H9 (cell line): Measurements from ENCODE around the gene EDNRA. TPM values are rescaled to one million over a fixed set of nuclear protein-coding genes. Genes with fewer than 3 reads are reported as not detected.

Source experiments
- DNase-seq: peaks from one replicate; pipeline ENCODE4 v3.0.0-alpha.2; 2017
- H2AFZ ChIP-seq: one replicate; pipeline ENCODE4 v1.6.1; 2013; ENCODE audit warnings: mild to moderate bottlenecking, low read length, control low read depth, moderate library complexity
- H2AK5ac ChIP-seq: 2 replicates; pipeline ENCODE4 v1.6.1; 2013; ENCODE audit warnings: low read length, control low read depth, mixed read lengths; ENCODE audit not compliant: insufficient read length
- H2BK120ac ChIP-seq: one replicate; pipeline ENCODE4 v1.6.1; 2013; ENCODE audit warnings: low read depth, mild to moderate bottlenecking, low read length, control low read depth, inconsistent platforms; ENCODE audit not compliant: poor library complexity, severe bottlenecking
- H2BK12ac ChIP-seq: 2 replicates; pipeline ENCODE4 v1.6.1; 2013; ENCODE audit warnings: low read length, control low read depth, mixed read lengths, low read depth; ENCODE audit not compliant: insufficient read length
- H2BK15ac ChIP-seq: 2 replicates; pipeline ENCODE4 v1.6.1; 2013; ENCODE audit warnings: low read depth, low read length, control low read depth
- H2BK20ac ChIP-seq: one replicate; pipeline ENCODE4 v1.6.1; 2013; ENCODE audit warnings: low read depth, mild to moderate bottlenecking, low read length, control low read depth, inconsistent platforms; ENCODE audit not compliant: poor library complexity, severe bottlenecking
- H2BK5ac ChIP-seq: 2 replicates; pipeline ENCODE4 v1.6.1; 2013; ENCODE audit warnings: low read length, control low read depth, mixed read lengths; ENCODE audit not compliant: insufficient read length
- H3K14ac ChIP-seq: 2 replicates; pipeline ENCODE4 v1.6.1; 2013; ENCODE audit warnings: low read length, control low read depth; ENCODE audit not compliant: insufficient read depth
- H3K18ac ChIP-seq: 2 replicates; pipeline ENCODE4 v1.6.1; 2013; ENCODE audit warnings: low read depth, mild to moderate bottlenecking, mixed read lengths, low read length, control low read depth; ENCODE audit not compliant: insufficient read length
- H3K23ac ChIP-seq: 2 replicates; pipeline ENCODE4 v1.6.1; 2013; ENCODE audit warnings: low read length, control low read depth, mixed read lengths, low read depth; ENCODE audit not compliant: insufficient read length
- H3K23me2 ChIP-seq: 2 replicates; pipeline ENCODE4 v1.6.1; 2013; ENCODE audit warnings: low read depth, mild to moderate bottlenecking, mixed read lengths, low read length, control low read depth; ENCODE audit not compliant: insufficient read length, poor library complexity, severe bottlenecking
- H3K27ac ChIP-seq: 2 replicates; pipeline ENCODE4 v1.5.1; 2013; ENCODE audit warnings: low read length, control low read depth, mixed read lengths, low read depth; ENCODE audit not compliant: insufficient read length
- H3K27me3 ChIP-seq: 2 replicates; pipeline ENCODE4 v1.6.1; 2013; ENCODE audit warnings: low read length, control low read depth, inconsistent platforms; ENCODE audit not compliant: insufficient read depth
- H3K4ac ChIP-seq: 2 replicates; pipeline ENCODE4 v1.6.1; 2013; ENCODE audit warnings: low read depth, mild to moderate bottlenecking, control low read depth, inconsistent platforms, low read length, moderate library complexity
- H3K4me1 ChIP-seq: 2 replicates; pipeline ENCODE4 v1.6.1; 2013; ENCODE audit warnings: low read length, control low read depth, inconsistent platforms; ENCODE audit not compliant: insufficient read depth
- H3K4me2 ChIP-seq: 2 replicates; pipeline ENCODE4 v1.6.1; 2013; ENCODE audit warnings: low read length, control low read depth, mixed read lengths; ENCODE audit not compliant: insufficient read length, insufficient read depth
- H3K56ac ChIP-seq: 2 replicates; pipeline ENCODE4 v1.6.1; 2013; ENCODE audit warnings: low read depth, mild to moderate bottlenecking, mixed read lengths, low read length, control low read depth; ENCODE audit not compliant: insufficient read length
- H3K79me1 ChIP-seq: 2 replicates; pipeline ENCODE4 v1.6.1; 2013; ENCODE audit warnings: low read depth, mild to moderate bottlenecking, moderate library complexity, low read length, control low read depth, inconsistent platforms; ENCODE audit not compliant: insufficient read depth, poor library complexity, severe bottlenecking
- H3K79me2 ChIP-seq: 2 replicates; pipeline ENCODE4 v1.6.1; 2013; ENCODE audit warnings: low read length, control low read depth, inconsistent platforms; ENCODE audit not compliant: insufficient read depth
- H3K9ac ChIP-seq: 2 replicates; pipeline ENCODE4 v1.6.1; 2013; ENCODE audit warnings: low read length, control low read depth, mixed read lengths; ENCODE audit not compliant: insufficient read length; ENCODE audit errors: extremely low read depth
- H3K9me3 ChIP-seq: one replicate; pipeline ENCODE4 v1.6.1; 2013; ENCODE audit warnings: low read depth, low read length, inconsistent platforms; ENCODE audit not compliant: control insufficient read depth
- H3T11ph ChIP-seq: one replicate; pipeline ENCODE4 v1.6.1; 2013; ENCODE audit warnings: mild to moderate bottlenecking, low read length, control low read depth, inconsistent platforms
- H4K20me1 ChIP-seq: one replicate; pipeline ENCODE4 v1.6.1; 2013; ENCODE audit not compliant: control insufficient read depth, insufficient read length, insufficient read depth
- H4K5ac ChIP-seq: 2 replicates; pipeline ENCODE4 v1.6.1; 2013; ENCODE audit warnings: low read depth, mild to moderate bottlenecking, mixed read lengths, low read length, control low read depth; ENCODE audit not compliant: insufficient read length
- H4K8ac ChIP-seq: replicated peaks from 2 replicates; pipeline ENCODE4 v1.6.1; 2013; ENCODE audit warnings: low read length, control low read depth, mixed read lengths, low read depth; ENCODE audit not compliant: insufficient read length
- H4K91ac ChIP-seq: 2 replicates; pipeline ENCODE4 v1.6.1; 2013; ENCODE audit warnings: low read depth, mild to moderate bottlenecking, moderate library complexity, mixed read lengths, low read length, control low read depth; ENCODE audit not compliant: insufficient read length
- H3K27ac Mint-ChIP-seq, 3 experiments: 2 replicates in 2 of 3; 3 replicates in 1 of 3; pipeline ENCODE4 v1.8.0; 2020 to 2021; ENCODE audit warnings: mixed read lengths in 3 of 3, mild to moderate bottlenecking in 1 of 3, moderate library complexity in 1 of 3
- H3K27me3 Mint-ChIP-seq: 2 replicates; pipeline ENCODE4 v1.8.0; 2021; ENCODE audit warnings: low read depth, mild to moderate bottlenecking, moderate library complexity, mixed read lengths
- H3K36me3 Mint-ChIP-seq, 3 experiments: 2 replicates in 2 of 3; 3 replicates in 1 of 3; pipeline ENCODE4 v1.8.0; 2020 to 2021; ENCODE audit warnings: low read depth in 3 of 3, mixed read lengths in 3 of 3; ENCODE audit not compliant: insufficient read depth in 1 of 3
- H3K4me1 Mint-ChIP-seq, 2 experiments: 2 replicates each; pipeline ENCODE4 v1.8.0; 2020; ENCODE audit warnings: mixed read lengths in 2 of 2
- H3K4me3 Mint-ChIP-seq, 2 experiments: 2 replicates in 1 of 2; 3 replicates in 1 of 2; pipeline ENCODE4 v1.8.0; 2020 to 2021; ENCODE audit warnings: mild to moderate bottlenecking in 2 of 2, mixed read lengths in 2 of 2, moderate library complexity in 1 of 2
- H3K9me3 Mint-ChIP-seq, 2 experiments: 2 replicates in 1 of 2; 3 replicates in 1 of 2; pipeline ENCODE4 v1.8.0; 2020; ENCODE audit warnings: mild to moderate bottlenecking in 2 of 2, mixed read lengths in 2 of 2, moderate library complexity in 1 of 2
- CTCF ChIP-seq: fragments of 200-600 bp; sonication (generic); conservative IDR thresholded peaks from 3 replicates; pipeline ENCODE4 v1.8.0; 2021; ENCODE audit warnings: antibody characterized with exemption, mild to moderate bottlenecking
- WGBS: extraction: QIAGEN DNeasy Blood & Tissue Kit; methylation state at CpG from one replicate; pipeline ENCODE4 v1.1.7; 2013; ENCODE audit warnings: missing lambda C conversion rate, low lambda C conversion rate, mixed read lengths; ENCODE audit not compliant: insufficient read length; ENCODE audit errors: extremely low coverage; 5-methylcytosine and 5-hydroxymethylcytosine counted together
- total RNA-seq: library from RNA; stranded (reverse); gene quantifications from 2 replicates; pipeline ENCODE4 v1.2.1, GENCODE V29; 2021

The EDNRA gene
- total RNA-seq, 1 experiment from 2014 or later, result 1.6 TPM

DNA sequence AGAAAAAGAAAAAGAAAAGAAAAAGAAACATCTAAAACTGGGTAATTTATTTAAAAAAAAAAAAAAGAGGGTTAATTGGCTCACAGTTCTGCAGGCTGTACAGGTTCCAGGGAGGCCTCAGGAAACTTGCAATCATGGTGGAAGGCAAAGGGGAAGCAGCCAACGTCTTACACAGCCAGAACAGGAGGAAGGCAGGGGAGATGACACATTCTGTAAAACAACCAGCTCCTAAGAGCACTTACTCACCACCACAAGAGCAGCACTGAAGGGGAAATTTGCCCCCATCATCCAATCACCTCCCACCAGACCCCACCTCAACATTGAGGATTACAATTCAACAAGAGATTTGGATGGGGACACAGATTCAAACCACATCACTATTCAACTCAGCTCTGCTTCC lies 99.5 kb downstream of the EDNRA start:
- TF ChIP-seq CTCF, result no peak
- Histone ChIP-seq H3K4me1 (no peaks in the 10 kb centered on the region), H3K56ac (no peak overlapping the region), H2AK5ac (no peak overlapping the region), H2AFZ (no peak overlapping the region), H3K9me3 (no peaks in the 10 kb centered on the region), H3T11ph (no peak overlapping the region), H4K5ac (no peak overlapping the region), H2BK12ac (no peak overlapping the region), H3K18ac (no peak overlapping the region), H3K14ac (no peak overlapping the region), H3K9ac (no peak overlapping the region), H2BK5ac (no peak overlapping the region), H3K79me2 (no peaks in the 10 kb centered on the region), H4K91ac (no peak overlapping the region), H3K27me3 (no peaks in the 10 kb centered on the region), H3K23me2 (no peaks in the 10 kb centered on the region), H3K23ac (no peak overlapping the region), H3K79me1 (no peaks in the 10 kb centered on the region), H3K27ac (no peak overlapping the region), H4K20me1 (no peaks in the 10 kb centered on the region), H2BK15ac (no peak overlapping the region), H4K8ac (no peak overlapping the region), H2BK20ac (no peak overlapping the region), H2BK120ac (no peak overlapping the region), H3K4ac (no peak overlapping the region), H3K4me2 (no peak overlapping the region)
- WGBS, result no CpG with 5 or more reads among the region's 1 CpG
- DNase-seq, result no peak
- Mint-ChIP-seq H3K27me3 (no peaks in the 10 kb centered on the region; the same call in 1 of the 2 replicates), H3K9me3 (peaks cover 4 to 13% of the 10 kb centered on the region in 2 experiments), H3K4me1 (peaks cover 2 to 4% of the 10 kb centered on the region in 2 experiments; a peak in 2 of 4 replicates), H3K36me3 (peaks cover 0 to 7% (median 2%) of the 10 kb centered on the region in 3 experiments; a peak in 4 of 7 replicates), H3K4me3 (no peak overlapping the region), H3K27ac (no peak overlapping the region)
